GM12873 (cell line): ENCODE measurements around the gene PRICKLE2.

ENCODE experiments used
- TF ChIP-seq, protein P1 (sequence below): IDR thresholded peaks from 2 replicates; pipeline ENCODE4 v1.5.1; 2012; ENCODE audit warnings: low read depth, mild to moderate bottlenecking, moderate library complexity, low read length, control low read depth; ENCODE audit not compliant: insufficient read depth; ENCODE audit errors: missing control alignments

Gene PRICKLE2

GRCh38 chr3:64079369-64080150 lies 145.7 kb downstream of the PRICKLE2 start:
- TF ChIP-seq, protein P1, sequence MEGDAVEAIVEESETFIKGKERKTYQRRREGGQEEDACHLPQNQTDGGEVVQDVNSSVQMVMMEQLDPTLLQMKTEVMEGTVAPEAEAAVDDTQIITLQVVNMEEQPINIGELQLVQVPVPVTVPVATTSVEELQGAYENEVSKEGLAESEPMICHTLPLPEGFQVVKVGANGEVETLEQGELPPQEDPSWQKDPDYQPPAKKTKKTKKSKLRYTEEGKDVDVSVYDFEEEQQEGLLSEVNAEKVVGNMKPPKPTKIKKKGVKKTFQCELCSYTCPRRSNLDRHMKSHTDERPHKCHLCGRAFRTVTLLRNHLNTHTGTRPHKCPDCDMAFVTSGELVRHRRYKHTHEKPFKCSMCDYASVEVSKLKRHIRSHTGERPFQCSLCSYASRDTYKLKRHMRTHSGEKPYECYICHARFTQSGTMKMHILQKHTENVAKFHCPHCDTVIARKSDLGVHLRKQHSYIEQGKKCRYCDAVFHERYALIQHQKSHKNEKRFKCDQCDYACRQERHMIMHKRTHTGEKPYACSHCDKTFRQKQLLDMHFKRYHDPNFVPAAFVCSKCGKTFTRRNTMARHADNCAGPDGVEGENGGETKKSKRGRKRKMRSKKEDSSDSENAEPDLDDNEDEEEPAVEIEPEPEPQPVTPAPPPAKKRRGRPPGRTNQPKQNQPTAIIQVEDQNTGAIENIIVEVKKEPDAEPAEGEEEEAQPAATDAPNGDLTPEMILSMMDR, result no peak

DNA sequence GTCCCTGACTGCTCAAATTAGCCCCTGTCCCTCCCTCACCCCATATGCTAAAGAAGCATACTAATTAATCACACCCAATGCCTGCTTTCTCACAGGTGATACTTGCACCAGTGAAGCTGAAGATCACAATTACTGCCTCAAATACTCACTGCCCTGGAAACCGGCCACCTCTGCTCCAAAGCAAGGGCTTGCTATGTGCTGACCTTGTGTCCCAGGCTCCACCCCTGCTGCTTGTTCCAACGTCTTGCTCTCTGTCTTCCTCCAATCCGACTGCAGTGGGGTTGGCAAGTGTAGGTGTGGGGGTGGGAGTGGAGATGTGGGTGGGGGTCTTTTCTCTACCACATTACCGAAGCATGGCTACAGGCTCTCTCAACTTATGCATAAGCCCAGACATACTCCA lies 146.3 kb downstream of the PRICKLE2 start:
- TF ChIP-seq, protein P1, result no peak

GRCh38 chr3:64074895-64075679 lies 150.2 kb downstream of the PRICKLE2 start:
- TF ChIP-seq, protein P1, result no peak

GRCh38 chr3:64074060-64074459 lies 151.2 kb downstream of the PRICKLE2 start:
- TF ChIP-seq, protein P1, result no peak

DNA sequence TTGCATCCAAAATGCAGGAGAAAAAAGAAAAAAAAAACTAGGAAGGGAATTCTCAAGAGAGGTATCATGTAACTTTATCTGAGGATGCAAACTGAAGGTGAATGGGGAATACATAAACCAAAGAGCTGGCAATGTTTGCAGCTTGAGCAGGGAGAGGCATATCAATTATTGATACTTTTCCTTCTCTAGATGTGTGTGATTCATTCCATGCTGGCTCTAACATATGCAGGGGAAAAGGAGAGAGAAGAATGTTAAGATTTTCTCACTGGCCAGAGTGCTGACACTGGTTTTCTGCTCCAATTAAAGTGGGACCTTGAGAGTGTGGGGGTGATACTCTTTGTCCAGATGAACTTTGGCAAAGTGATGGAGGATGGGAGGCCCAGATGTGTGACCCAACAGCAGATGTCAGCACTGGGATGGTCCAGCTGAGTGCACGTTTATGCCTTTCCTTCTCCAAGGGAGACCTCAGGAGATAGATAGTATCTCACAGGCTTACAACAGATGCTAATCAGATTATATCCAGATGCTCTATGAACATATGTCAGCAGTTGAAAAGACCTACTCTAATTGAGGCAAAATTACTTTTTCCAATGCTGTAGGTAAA lies 152.0 kb downstream of the PRICKLE2 start:
- TF ChIP-seq, protein P1, result no peak

DNA sequence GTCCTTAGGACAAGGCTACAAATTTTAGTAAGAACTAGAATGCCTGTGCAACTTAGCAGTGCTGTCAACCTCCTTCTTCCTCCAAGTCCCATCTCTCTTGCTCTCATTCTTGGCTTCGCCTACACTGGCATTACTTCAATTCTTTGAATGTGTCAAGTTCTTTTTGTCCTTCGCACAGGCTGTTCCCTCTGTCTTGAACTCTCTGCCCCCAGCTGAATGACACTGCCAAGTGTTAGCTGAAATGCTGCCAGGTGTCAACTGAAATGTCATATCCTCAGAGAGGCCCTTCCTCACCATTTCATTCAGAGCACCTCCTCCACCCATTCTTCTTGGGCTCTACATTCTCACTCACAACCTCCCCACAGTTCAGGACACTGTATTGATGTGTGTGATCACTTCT lies 153.1 kb downstream of the PRICKLE2 start:
- TF ChIP-seq, protein P1, result no peak

DNA sequence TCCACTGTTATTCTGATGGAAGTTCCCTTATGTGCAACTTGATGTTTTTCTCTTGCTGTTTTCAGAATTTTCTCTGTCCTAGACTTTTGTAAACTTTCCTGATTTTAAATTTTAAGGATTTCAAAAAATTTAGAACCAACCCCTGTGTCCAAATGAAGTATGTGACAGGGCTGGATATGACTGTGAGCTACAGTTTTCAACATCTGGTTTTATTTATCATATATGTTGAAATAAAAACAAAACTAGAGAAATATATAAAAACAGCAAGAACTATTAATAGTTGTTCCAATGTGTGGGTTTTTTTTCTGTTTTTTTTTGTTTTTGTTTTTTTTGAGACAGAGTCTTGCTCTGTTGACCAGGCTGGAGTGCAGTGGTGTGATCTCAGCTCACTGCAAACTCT lies 154.6 kb downstream of the PRICKLE2 start:
- TF ChIP-seq, protein P1, result no peak
